ENCODE results near the gene GPATCH2L. TPM values are rescaled to one million over a fixed set of nuclear protein-coding genes. Genes with fewer than 3 reads are reported as not detected.
A peak's percentile ranks its signal among the peaks of the same experiment; 100 is the strongest.

GPATCH2L gene
- polyA plus RNA-seq, 2 of the 4 experiments (the other 2 are of a cell fraction), result 19.6 to 30.9 TPM

DNA sequence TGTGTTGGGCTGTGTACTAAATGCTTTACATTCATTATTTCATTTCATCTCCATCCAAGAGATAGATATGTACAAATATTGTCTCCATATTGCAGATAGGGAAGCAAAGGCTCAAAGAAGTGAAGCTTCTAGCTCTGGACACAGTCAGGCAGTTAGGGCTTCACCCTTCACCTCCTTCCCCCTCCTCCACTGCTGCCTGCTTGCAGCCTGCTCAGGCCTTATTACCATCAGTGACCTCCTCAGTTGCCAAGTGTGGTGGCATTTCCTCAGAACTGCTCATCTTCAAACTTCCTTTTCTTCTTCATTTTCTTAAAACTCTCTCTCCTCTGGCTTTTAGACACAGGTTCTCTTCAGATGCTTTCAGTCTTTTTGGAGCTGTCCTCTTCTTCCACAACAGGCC is 4.7 kb upstream of the GPATCH2L start:
- ChIA-PET CTCF (interaction anchor here (2.8 kb wide), 1 partner anchor 206 kb away, joined by 7 read pairs; no protein-coding TSS in a partner anchor), POLR2A (no interaction called here)
- Histone ChIP-seq H3K9me3 (no peaks in the 10 kb centered on the region), H3K4me3 (no peak overlapping the region), H3K4me1 (no peaks in the 10 kb centered on the region), H3K4me2 (no peak overlapping the region), H3K27ac (no peak overlapping the region)
- ATAC-seq (no peak), FAIRE-seq (no peak), DNase-seq (ENCODE audit: low read depth in 1 of 2, low spot score in 1 of 2) (no peak)
- TF ChIP-seq CHD2 (IDR thresholded peaks at IDR 0.05; ENCODE audit: low read length, partially characterized antibody) (no peak), EHF (CRISPR knock-in tag; IDR thresholded peaks at IDR 0.05) (no peak), FOSB (CRISPR knock-in tag; IDR thresholded peaks at IDR 0.05) (no peak), CEBPB (IDR thresholded peaks at IDR 0.05) (no peak), ESRRA (IDR thresholded peaks at IDR 0.05; ENCODE audit: borderline replicate concordance, low read length) (no peak), NFE2L2 (conservative IDR thresholded peaks at IDR 0.05; ENCODE audit: low read length) (no peak)
- TF ChIP-seq, protein P1, sequence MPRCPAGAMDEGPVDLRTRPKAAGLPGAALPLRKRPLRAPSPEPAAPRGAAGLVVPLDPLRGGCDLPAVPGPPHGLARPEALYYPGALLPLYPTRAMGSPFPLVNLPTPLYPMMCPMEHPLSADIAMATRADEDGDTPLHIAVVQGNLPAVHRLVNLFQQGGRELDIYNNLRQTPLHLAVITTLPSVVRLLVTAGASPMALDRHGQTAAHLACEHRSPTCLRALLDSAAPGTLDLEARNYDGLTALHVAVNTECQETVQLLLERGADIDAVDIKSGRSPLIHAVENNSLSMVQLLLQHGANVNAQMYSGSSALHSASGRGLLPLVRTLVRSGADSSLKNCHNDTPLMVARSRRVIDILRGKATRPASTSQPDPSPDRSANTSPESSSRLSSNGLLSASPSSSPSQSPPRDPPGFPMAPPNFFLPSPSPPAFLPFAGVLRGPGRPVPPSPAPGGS (IDR thresholded peaks at IDR 0.05), result no peak

DNA sequence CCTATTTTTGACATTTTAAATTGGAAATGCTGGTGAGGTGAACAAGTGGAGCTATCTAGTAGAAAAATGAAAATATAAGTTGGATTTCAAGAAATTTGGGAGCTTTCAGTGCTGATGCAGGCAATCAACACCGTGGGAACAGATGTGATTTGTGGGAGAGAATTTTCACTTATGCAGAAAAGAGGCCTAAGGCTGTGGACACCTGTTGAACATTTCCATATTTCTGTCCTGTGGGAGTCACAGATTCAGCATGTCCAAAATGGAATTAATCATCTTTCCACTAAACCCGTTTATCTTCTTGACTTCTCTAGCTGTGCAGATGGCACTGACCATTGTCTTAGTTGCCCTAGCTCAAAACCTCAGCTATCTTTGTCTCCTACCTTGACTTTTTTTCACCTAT is 2.5 kb upstream of the GPATCH2L start:
- Histone ChIP-seq H3K27ac (no peak overlapping the region), H3K9me3 (no peaks in the 10 kb centered on the region), H3K4me2 (no peak overlapping the region), H3K4me1 (peaks cover 11% of the 10 kb centered on the region), H3K4me3 (no peak overlapping the region)
- no peak for TF ChIP-seq KDM1A (IDR thresholded peaks at IDR 0.05; ENCODE audit: low read depth)
- ChIA-PET CTCF (interaction anchor here (2.8 kb wide), 1 partner anchor 204 kb away, joined by 7 read pairs; no protein-coding TSS in a partner anchor), POLR2A (no interaction called here)
- DNase-seq (ENCODE audit: low read depth in 1 of 2, low spot score in 1 of 2), result no peak
- 15% methylated on average over 2 of the region's 2 CpGs for WGBS (ENCODE audit: missing lambda C conversion rate)
- FAIRE-seq, result no peak
- no peak for ATAC-seq

DNA sequence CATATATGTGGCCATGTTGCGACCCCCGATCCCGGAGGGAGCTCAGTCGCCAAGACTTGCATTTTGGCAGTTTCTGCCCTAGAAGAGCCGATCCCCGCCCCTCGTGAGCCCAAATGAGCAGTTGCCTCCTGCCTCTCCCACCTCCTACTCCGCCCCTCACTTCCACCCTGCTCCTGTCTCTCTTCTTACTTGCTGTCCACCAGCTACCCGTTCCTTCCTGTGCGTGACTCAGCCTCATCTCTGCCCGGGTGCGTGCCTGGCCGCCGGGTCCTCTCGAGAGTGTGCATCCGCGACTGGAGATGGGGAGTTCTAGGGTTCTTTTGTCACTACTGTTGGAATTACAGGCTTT is 585 bp downstream of the GPATCH2L start:
- ChIA-PET POLR2A (interaction anchor here (0.7 kb wide), 1 partner anchor 62 kb away, joined by 4 read pairs; no protein-coding TSS in a partner anchor), CTCF (interaction anchor here (1.3 kb wide), 1 partner anchor 15 kb away, joined by 3 read pairs; no protein-coding TSS in a partner anchor)
- H3K27ac ChIP-seq, result peak overlapping the region; percentile 80 to 93
- FAIRE-seq (no peak), ATAC-seq (peak; percentile 89 to 92), DNase-seq (ENCODE audit: low read depth in 1 of 2, low spot score in 1 of 2) (peak; percentile 70 to 74)
- WGBS (ENCODE audit: missing lambda C conversion rate), result under 1% methylated on average over 17 of the region's 17 CpGs
- TF ChIP-seq FOSL2 (IDR thresholded peaks at IDR 0.05), result no peak
- TF ChIP-seq FOSL2 (CRISPR knock-in tag; IDR thresholded peaks at IDR 0.05), result peak; percentile 58
- no peak for TF ChIP-seq SREBF2 (IDR thresholded peaks at IDR 0.05)
- TF ChIP-seq KDM1A (IDR thresholded peaks at IDR 0.05; ENCODE audit: low read depth), result no peak
- H3K4me1 ChIP-seq, result peaks cover 30% of the 10 kb centered on the region
- H3K4me3 ChIP-seq, result peak overlapping the region; percentile 82
- H3K9me3 ChIP-seq, result no peaks in the 10 kb centered on the region
- H3K4me2 ChIP-seq, result peak overlapping the region; percentile 92

DNA sequence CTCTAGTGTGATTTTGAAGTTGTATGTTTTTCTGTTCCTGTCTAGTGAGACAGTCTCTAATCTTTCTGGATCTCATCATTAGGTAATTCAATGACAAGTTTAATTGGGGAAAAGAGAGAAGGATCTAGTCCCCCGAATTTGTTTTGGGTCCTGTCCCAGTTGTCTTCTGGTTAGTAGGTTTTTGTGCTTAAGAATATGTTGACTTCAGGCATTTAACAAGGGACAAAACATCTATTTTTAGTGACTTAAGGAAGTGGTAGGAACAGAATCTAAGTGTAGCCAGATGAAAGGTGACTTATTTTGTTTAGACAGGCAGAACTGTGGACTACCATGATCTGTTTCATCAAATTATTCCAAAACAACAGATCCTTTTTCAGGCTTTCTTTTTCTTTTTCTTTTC is 2.2 kb downstream of the GPATCH2L start:
- CTCF ChIA-PET, result interaction anchor here (1.4 kb wide), 1 partner anchor 199 kb away, joined by 3 read pairs; no protein-coding TSS in a partner anchor
- H3K4me2 ChIP-seq, result peak overlapping the region; percentile 92; the same call in 2 of the 3 replicates
- H3K4me1 ChIP-seq, result peaks cover 33% of the 10 kb centered on the region
- no peak overlapping the region for H3K4me3 ChIP-seq
- H3K9me3 ChIP-seq, result no peaks in the 10 kb centered on the region
- ATAC-seq, result no peak
- 81% methylated on average over 1 of the region's 1 CpG for WGBS (ENCODE audit: missing lambda C conversion rate)
- TF ChIP-seq RAD21 (conservative IDR thresholded peaks at IDR 0.05 in 1 of 2, IDR thresholded peaks at IDR 0.05 in 1 of 2) (no peak), EHMT2 (IDR thresholded peaks at IDR 0.05; ENCODE audit: low read depth) (no peak), TFCP2L1 (CRISPR knock-in tag; IDR thresholded peaks at IDR 0.05) (no peak), CBX8 (IDR thresholded peaks at IDR 0.05) (no peak), NR3C1 (IDR thresholded peaks at IDR 0.05) (no peak), POLR2A (IDR thresholded peaks at IDR 0.05; ENCODE audit: low read length) (no peak), SMC3 (IDR thresholded peaks at IDR 0.05) (no peak), HOXA7 (CRISPR knock-in tag; IDR thresholded peaks at IDR 0.05) (no peak), CBX2 (IDR thresholded peaks at IDR 0.05; ENCODE audit: borderline replicate concordance, low read depth) (no peak), PHF8 (IDR thresholded peaks at IDR 0.05; ENCODE audit: borderline replicate concordance, low read depth) (no peak), HDAC2 (IDR thresholded peaks at IDR 0.05) (no peak), HEYL (CRISPR knock-in tag; IDR thresholded peaks at IDR 0.05) (no peak), POLR2AphosphoS2 (conservative IDR thresholded peaks at IDR 0.05; ENCODE audit: low read length) (no peak), ESRRA (IDR thresholded peaks at IDR 0.05; ENCODE audit: borderline replicate concordance, low read length) (no peak), NPAS2 (CRISPR knock-in tag; IDR thresholded peaks at IDR 0.05; ENCODE audit: borderline replicate concordance) (no peak), JUN (IDR thresholded peaks at IDR 0.05) (no peak)
- TF ChIP-seq, protein P2, sequence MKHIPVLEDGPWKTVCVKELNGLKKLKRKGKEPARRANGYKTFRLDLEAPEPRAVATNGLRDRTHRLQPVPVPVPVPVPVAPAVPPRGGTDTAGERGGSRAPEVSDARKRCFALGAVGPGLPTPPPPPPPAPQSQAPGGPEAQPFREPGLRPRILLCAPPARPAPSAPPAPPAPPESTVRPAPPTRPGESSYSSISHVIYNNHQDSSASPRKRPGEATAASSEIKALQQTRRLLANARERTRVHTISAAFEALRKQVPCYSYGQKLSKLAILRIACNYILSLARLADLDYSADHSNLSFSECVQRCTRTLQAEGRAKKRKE (CRISPR knock-in tag; IDR thresholded peaks at IDR 0.05; ENCODE audit: low read depth), result no peak
- TF ChIP-seq, protein P1 (IDR thresholded peaks at IDR 0.05), result no peak
- TF ChIP-seq, protein P3, sequence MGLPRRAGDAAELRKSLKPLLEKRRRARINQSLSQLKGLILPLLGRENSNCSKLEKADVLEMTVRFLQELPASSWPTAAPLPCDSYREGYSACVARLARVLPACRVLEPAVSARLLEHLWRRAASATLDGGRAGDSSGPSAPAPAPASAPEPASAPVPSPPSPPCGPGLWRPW (IDR thresholded peaks at IDR 0.05), result no peak
- DNase-seq (ENCODE audit: low read depth in 1 of 2, low spot score in 1 of 2), result no peak
- POLR2A ChIA-PET, result no interaction called here
- H3K27ac ChIP-seq, result no peak overlapping the region
- FAIRE-seq, result no peak

All from A549 (cell line).